Testis (tissue), 2 donors: ENCODE results near the gene UVRAG.

Source experiments
- POLR2A ChIP-seq: fragments of 450-650 bp; IDR thresholded peaks from one replicate; pipeline ENCODE4 v1.6.1; 2017; ENCODE audit warnings: antibody characterized with exemption, mild to moderate bottlenecking, moderate library complexity
- TF ChIP-seq, protein P1 (sequence below), 3 experiments: fragments of 450-650 bp in 2 of 3; fragments of 200-600 bp in 1 of 3; sonication (generic) in 1 of 3; IDR thresholded peaks; one replicate each; pipeline ENCODE4 v1.5.1; 2016 to 2019; ENCODE audit warnings: antibody characterized with exemption in 3 of 3, mild to moderate bottlenecking in 2 of 3, moderate library complexity in 1 of 3

DNA sequence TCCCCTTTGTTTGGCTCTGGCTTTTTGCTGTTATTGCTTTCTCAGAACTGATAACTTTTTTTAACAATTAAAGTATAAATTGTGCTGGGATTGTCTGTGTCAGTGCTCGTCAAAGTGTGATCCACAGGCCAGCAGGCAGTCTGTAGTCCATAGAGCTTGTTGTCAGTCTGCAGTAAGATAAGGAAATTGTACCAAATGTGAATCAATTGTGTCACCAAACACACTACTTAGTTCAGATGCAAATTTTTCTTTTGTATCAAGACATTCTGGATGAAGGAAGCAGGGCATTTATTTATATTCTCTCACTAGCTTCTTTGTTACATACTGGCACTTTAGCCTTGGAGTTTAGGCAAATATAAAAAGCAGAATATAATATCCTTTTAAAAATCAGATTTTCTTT lies 270.3 kb downstream of the UVRAG start:
- TF ChIP-seq, protein P1, sequence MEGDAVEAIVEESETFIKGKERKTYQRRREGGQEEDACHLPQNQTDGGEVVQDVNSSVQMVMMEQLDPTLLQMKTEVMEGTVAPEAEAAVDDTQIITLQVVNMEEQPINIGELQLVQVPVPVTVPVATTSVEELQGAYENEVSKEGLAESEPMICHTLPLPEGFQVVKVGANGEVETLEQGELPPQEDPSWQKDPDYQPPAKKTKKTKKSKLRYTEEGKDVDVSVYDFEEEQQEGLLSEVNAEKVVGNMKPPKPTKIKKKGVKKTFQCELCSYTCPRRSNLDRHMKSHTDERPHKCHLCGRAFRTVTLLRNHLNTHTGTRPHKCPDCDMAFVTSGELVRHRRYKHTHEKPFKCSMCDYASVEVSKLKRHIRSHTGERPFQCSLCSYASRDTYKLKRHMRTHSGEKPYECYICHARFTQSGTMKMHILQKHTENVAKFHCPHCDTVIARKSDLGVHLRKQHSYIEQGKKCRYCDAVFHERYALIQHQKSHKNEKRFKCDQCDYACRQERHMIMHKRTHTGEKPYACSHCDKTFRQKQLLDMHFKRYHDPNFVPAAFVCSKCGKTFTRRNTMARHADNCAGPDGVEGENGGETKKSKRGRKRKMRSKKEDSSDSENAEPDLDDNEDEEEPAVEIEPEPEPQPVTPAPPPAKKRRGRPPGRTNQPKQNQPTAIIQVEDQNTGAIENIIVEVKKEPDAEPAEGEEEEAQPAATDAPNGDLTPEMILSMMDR (IDR thresholded peaks at IDR 0.05), result no peak
- no peak for TF ChIP-seq POLR2A
